Epithelial cell of proximal tubule (primary cell): ENCODE data around the gene CDC16. TPM values are rescaled to one million over a fixed set of nuclear protein-coding genes. Genes with fewer than 3 reads are reported as not detected.
A peak's percentile ranks its signal among the peaks of the same experiment; 100 is the strongest.

Experiments used
- DNase-seq: peaks from one replicate; pipeline ENCODE4 v3.0.0-alpha.2; 2011; ENCODE audit warnings: low read depth
- H3K4me3 ChIP-seq: 2 replicates; pipeline ENCODE4 v1.5.1; 2011; ENCODE audit warnings: low read depth, mild to moderate bottlenecking, low read length
- CTCF ChIP-seq: conservative IDR thresholded peaks from 2 replicates; pipeline ENCODE4 v1.5.1; 2012; ENCODE audit warnings: low read depth, mild to moderate bottlenecking, low read length
- total RNA-seq: library from RNA; depleted of rRNA; stranded (reverse); fragments of >200 nt; gene quantifications from 2 replicates; pipeline ENCODE4 v1.2.3, GENCODE V29; 2015

The CDC16 gene
- total RNA-seq, 1 donor from 2014 or later, result 20.0 TPM

GRCh38 chr13:114282041-114282670 is 47.5 kb downstream of the CDC16 start:
- no peak for TF ChIP-seq CTCF
- H3K4me3 ChIP-seq, result peak overlapping the region; percentile 63
- no peak for DNase-seq

- peak overlapping the region; percentile 9 for H3K4me3 ChIP-seq
- DNase-seq, result no peak
- no peak for TF ChIP-seq CTCF
Observed at GRCh38 chr13:114283576-114283975, 48.9 kb downstream of the CDC16 start.

- no peak overlapping the region for H3K4me3 ChIP-seq
- no peak for DNase-seq
- TF ChIP-seq CTCF, result no peak
Observed at GRCh38 chr13:114284680-114285079, 50.0 kb downstream of the CDC16 start.

- TF ChIP-seq CTCF, result no peak
- peak; percentile 60 for DNase-seq
- no peak overlapping the region for H3K4me3 ChIP-seq
Observed at GRCh38 chr13:114285166-114285808, 50.6 kb downstream of the CDC16 start.

GRCh38 chr13:114286808-114287207 is 52.1 kb downstream of the CDC16 start:
- no peak overlapping the region for H3K4me3 ChIP-seq
- no peak for DNase-seq

GRCh38 chr13:114288157-114288591 is 53.5 kb downstream of the CDC16 start:
- DNase-seq, result no peak
- no peak overlapping the region for H3K4me3 ChIP-seq
- TF ChIP-seq CTCF, result no peak

More at GRCh38 chr13:114286808-114287207, 52.1 kb downstream of the CDC16 start:
- no peak for TF ChIP-seq CTCF

GRCh38 chr13:114296448-114296847 is 61.8 kb downstream of the CDC16 start:
- no peak for TF ChIP-seq CTCF
- DNase-seq, result no peak
- H3K4me3 ChIP-seq, result no peak overlapping the region
